Dermis blood vessel endothelial cell (primary cell): Measurements from ENCODE around the gene LACC1. TPM values are rescaled to one million over a fixed set of nuclear protein-coding genes. Genes with fewer than 3 reads are reported as not detected.

Experiments
- DNase-seq: peaks from one replicate; pipeline ENCODE4 v3.0.0; 2010
- total RNA-seq: library from RNA; depleted of rRNA; stranded (reverse); fragments of >200 nt; gene quantifications from 2 replicates; pipeline ENCODE4 v1.2.3, GENCODE V29; 2014

Gene LACC1
- total RNA-seq, result 10.9 and 14.1 TPM in 2 replicates

GRCh38 chr13:43879755-43880181 lies at the start of gene LACC1:
TSS of gene LACC1 (plus strand) at chr13:43879904. CDS start at chr13:43880986, 1,082 bp downstream.
- no peak for DNase-seq

GRCh38 chr13:43830497-43830881 lies 49.2 kb upstream of the LACC1 start:
- no peak for DNase-seq

- no peak for DNase-seq
These were observed 48.6 kb upstream of the LACC1 start for GRCh38 chr13:43831088-43831487.

- DNase-seq, result no peak
These were observed 44.0 kb upstream of the LACC1 start for GRCh38 chr13:43835701-43836100.

GRCh38 chr13:43838909-43839308 lies 40.8 kb upstream of the LACC1 start:
- no peak for DNase-seq

GRCh38 chr13:43846496-43847158 lies 33.1 kb upstream of the LACC1 start:
- DNase-seq, result no peak

GRCh38 chr13:43848001-43848649 lies 31.6 kb upstream of the LACC1 start:
- DNase-seq, result peak; percentile 36

GRCh38 chr13:43850873-43851272 lies 28.8 kb upstream of the LACC1 start:
- peak; percentile 10 for DNase-seq

- DNase-seq, result no peak
These were observed 26.7 kb upstream of the LACC1 start for GRCh38 chr13:43852923-43853404.

GRCh38 chr13:43861863-43862262 lies 17.8 kb upstream of the LACC1 start:
- DNase-seq, result no peak

GRCh38 chr13:43864921-43865320 lies 14.8 kb upstream of the LACC1 start:
- no peak for DNase-seq

- DNase-seq, result peak; percentile 9
These were observed 13.8 kb upstream of the LACC1 start for GRCh38 chr13:43865892-43866291.

- DNase-seq, result no peak
These were observed 7.5 kb upstream of the LACC1 start for GRCh38 chr13:43872181-43872580.

GRCh38 chr13:43874504-43875092 lies 5.1 kb upstream of the LACC1 start:
- peak; percentile 41 for DNase-seq

- no peak for DNase-seq
These were observed 3.3 kb upstream of the LACC1 start for GRCh38 chr13:43876366-43876765.

- DNase-seq, result no peak
These were observed 2.4 kb upstream of the LACC1 start for GRCh38 chr13:43877326-43877725.

- DNase-seq, result no peak
These were observed 1.9 kb upstream of the LACC1 start for GRCh38 chr13:43877766-43878165.

- peak; percentile 88 for DNase-seq
These were observed 581 bp upstream of the LACC1 start, which contains the start of gene CCDC122 for GRCh38 chr13:43878892-43879754. TSS of gene CCDC122 (minus strand) at chr13:43879740. CDS start at chr13:43869376, 10,364 bp downstream.

- no peak for DNase-seq
These were observed 631 bp downstream of the LACC1 start for GRCh38 chr13:43880214-43880855.

GRCh38 chr13:43880926-43881325 lies 1.2 kb downstream of the LACC1 start:
- DNase-seq, result no peak

GRCh38 chr13:43881580-43881979 lies 1.9 kb downstream of the LACC1 start:
- no peak for DNase-seq

GRCh38 chr13:43883631-43884030 lies 3.9 kb downstream of the LACC1 start:
- DNase-seq, result no peak
